HEK293T (cell line): ENCODE results near the gene FNDC3B.

Experiments used
- BHLHE40 ChIP-seq: fragments of 450-650 bp; IDR thresholded peaks from 2 replicates; pipeline ENCODE4 v1.6.1; 2016; ENCODE audit warnings: mild to moderate bottlenecking, moderate library complexity, borderline replicate concordance
- CTBP1 ChIP-seq: fragments of 450-650 bp; IDR thresholded peaks from 2 replicates; pipeline ENCODE4 v1.6.1; 2016; ENCODE audit warnings: borderline replicate concordance
- FOXK2 ChIP-seq: fragments of 450-650 bp; IDR thresholded peaks from 2 replicates; pipeline ENCODE4 v1.6.1; 2016; ENCODE audit warnings: mild to moderate bottlenecking
- FOXM1 ChIP-seq: fragments of 450-650 bp; IDR thresholded peaks from 2 replicates; pipeline ENCODE4 v1.6.1; 2017; ENCODE audit warnings: mild to moderate bottlenecking, borderline replicate concordance
- NFRKB ChIP-seq: fragments of 450-650 bp; IDR thresholded peaks from 2 replicates; pipeline ENCODE4 v1.6.1; 2016; ENCODE audit warnings: mild to moderate bottlenecking, moderate library complexity
- SP1 ChIP-seq: fragments of 450-650 bp; IDR thresholded peaks from 2 replicates; pipeline ENCODE4 v1.6.1; 2017
- SUZ12 ChIP-seq: fragments of 450-650 bp; IDR thresholded peaks from 2 replicates; pipeline ENCODE4 v1.6.1; 2016; ENCODE audit warnings: mild to moderate bottlenecking

GRCh38 chr3:172148702-172149565 lies 109.6 kb downstream of the FNDC3B start:
- TF ChIP-seq SP1 (no peak), FOXM1 (no peak), BHLHE40 (no peak), CTBP1 (no peak), NFRKB (no peak), SUZ12 (no peak), FOXK2 (no peak)
